Mucosa of descending colon (tissue), 3 donors: ENCODE measurements around the gene FAM81A. TPM values are rescaled to one million over a fixed set of nuclear protein-coding genes. Genes with fewer than 3 reads are reported as not detected.

Source experiments
- ATAC-seq: fragments of 200-7000 bp; cut with Tn5 transposase; one replicate; pipeline ENCODE4 v1.9.1; 2020; ENCODE audit warnings: mild to moderate bottlenecking, moderate library complexity
- DNase-seq, 3 donors: peaks; one replicate each; pipeline ENCODE4 v3.0.0-alpha.2; 2020
- H3K36me3 ChIP-seq: fragments of 200-600 bp; one replicate; pipeline ENCODE4 v1.8.0; 2021; ENCODE audit warnings: low read depth, mild to moderate bottlenecking
- H3K4me1 ChIP-seq: fragments of 200-600 bp; one replicate; pipeline ENCODE4 v1.8.0; 2021; ENCODE audit warnings: low read depth, mild to moderate bottlenecking
- H3K4me3 ChIP-seq: fragments of 200-600 bp; one replicate; pipeline ENCODE4 v1.8.0; 2021; ENCODE audit warnings: mild to moderate bottlenecking
- H3K9me3 ChIP-seq: fragments of 200-600 bp; one replicate; pipeline ENCODE4 v1.8.0; 2021; ENCODE audit warnings: mild to moderate bottlenecking
- intact Hi-C, 2 donors: fragments of 100-400 bp; cut with DNase I in 1 of 2; cut with micrococcal nuclease in 1 of 2; formaldehyde crosslinking; loops; one replicate each; pipeline versions ENCODE4 v1.11.0 to v1.11.1; 2022; cut with DNase I, micrococcal nuclease
- total RNA-seq, 3 donors: library from RNA; stranded (reverse); fragmentation: NEBNext Ultra II Directional in 2 of 3; extraction: Animal tissue kit (Norgen Biotek cat#: 25700) in 2 of 3; gene quantifications; one replicate each; pipeline versions ENCODE4 v1.2.1 to v1.2.4, GENCODE V29; 2021 to 2023
- TF ChIP-seq, protein P1 (sequence below): fragments of 200-600 bp; IDR thresholded peaks from one replicate; pipeline ENCODE4 v1.8.0; 2022; ENCODE audit warnings: antibody characterized with exemption, mild to moderate bottlenecking
- donor health status: DM: no; HTN: no; CAD: no; lungs with moderate emphysema.
- donor health status: DM: no; HTN: no; CAD: no.
- donor health status: DM: no; HTN: yes; CAD: no.

Gene FAM81A
- total RNA-seq, 3 donors from 2014 or later = 4.1 to 10.3 (median 9.7) TPM

GRCh38 chr15:59570315-59570714 lies 132.3 kb downstream of the FAM81A start:
- H3K9me3 ChIP-seq = no peaks in the 10 kb centered on the region
- ATAC-seq (peak; percentile 87), DNase-seq (peak in 1 of 3 donors; percentile 77)
- peaks cover 38% of the 10 kb centered on the region for H3K4me1 ChIP-seq
- TF ChIP-seq, protein P1, sequence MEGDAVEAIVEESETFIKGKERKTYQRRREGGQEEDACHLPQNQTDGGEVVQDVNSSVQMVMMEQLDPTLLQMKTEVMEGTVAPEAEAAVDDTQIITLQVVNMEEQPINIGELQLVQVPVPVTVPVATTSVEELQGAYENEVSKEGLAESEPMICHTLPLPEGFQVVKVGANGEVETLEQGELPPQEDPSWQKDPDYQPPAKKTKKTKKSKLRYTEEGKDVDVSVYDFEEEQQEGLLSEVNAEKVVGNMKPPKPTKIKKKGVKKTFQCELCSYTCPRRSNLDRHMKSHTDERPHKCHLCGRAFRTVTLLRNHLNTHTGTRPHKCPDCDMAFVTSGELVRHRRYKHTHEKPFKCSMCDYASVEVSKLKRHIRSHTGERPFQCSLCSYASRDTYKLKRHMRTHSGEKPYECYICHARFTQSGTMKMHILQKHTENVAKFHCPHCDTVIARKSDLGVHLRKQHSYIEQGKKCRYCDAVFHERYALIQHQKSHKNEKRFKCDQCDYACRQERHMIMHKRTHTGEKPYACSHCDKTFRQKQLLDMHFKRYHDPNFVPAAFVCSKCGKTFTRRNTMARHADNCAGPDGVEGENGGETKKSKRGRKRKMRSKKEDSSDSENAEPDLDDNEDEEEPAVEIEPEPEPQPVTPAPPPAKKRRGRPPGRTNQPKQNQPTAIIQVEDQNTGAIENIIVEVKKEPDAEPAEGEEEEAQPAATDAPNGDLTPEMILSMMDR = no peak
- no peak overlapping the region for H3K4me3 ChIP-seq
- no peaks in the 10 kb centered on the region for H3K36me3 ChIP-seq
- intact Hi-C loops = no loop called here

GRCh38 chr15:59571606-59572005 lies 133.6 kb downstream of the FAM81A start:
- intact Hi-C loops = no loop called here
- H3K4me1 ChIP-seq = peaks cover 26% of the 10 kb centered on the region
- H3K4me3 ChIP-seq = no peak overlapping the region
- no peaks in the 10 kb centered on the region for H3K36me3 ChIP-seq
- no peaks in the 10 kb centered on the region for H3K9me3 ChIP-seq
- ATAC-seq = no peak
- TF ChIP-seq, protein P1 = no peak
- no peak for DNase-seq

Other genes with a start within 250 kb of the FAM81A start
- not detected for gene LDHAL6B, start 231.3 kb upstream of the FAM81A start, total RNA-seq
- 100 to 1,000 TPM; 189 to 325 (median 283) TPM for gene MYO1E, start 65.3 kb upstream of the FAM81A start, total RNA-seq
- 100 to 1,000 TPM; 239 to 506 (median 426) TPM for gene GCNT3, start 173.6 kb downstream of the FAM81A start, total RNA-seq
- gene GTF2A2, start 219.3 kb downstream of the FAM81A start, total RNA-seq = 100 to 1,000 TPM in 1 of 3 donors, 10 to 100 TPM in 2; 87.8 to 145 (median 99.6) TPM